ENCODE results near the gene SMAD4.
"Not testable (repeated sequence)": the region's sequence is repeated elsewhere in the genome, so short reads cannot be mapped to it uniquely, and the experiment has no call there.

The SMAD4 gene

GRCh38 chr18:51029694-51030536, at the start of gene SMAD4:
Gene SMAD4, plus strand, starts transcription at chr18:51030213. Its CDS starts 16,834 bp downstream, at chr18:51047047.
- peak; percentile 77 to 86 for ATAC-seq

GRCh38 chr18:50981381-50981780, 48.6 kb upstream of the SMAD4 start:
- ATAC-seq = no peak

GRCh38 chr18:50982086-50982801, 47.8 kb upstream of the SMAD4 start:
- no peak for ATAC-seq

GRCh38 chr18:50982802-50983179, 47.2 kb upstream of the SMAD4 start:
- ATAC-seq = no peak

GRCh38 chr18:50986360-50987087, 43.5 kb upstream of the SMAD4 start:
- ATAC-seq = no peak

- ATAC-seq = no peak
Observed at GRCh38 chr18:50987261-50987660, 42.8 kb upstream of the SMAD4 start.

- ATAC-seq = no peak
Observed at GRCh38 chr18:50989711-50990110, 40.3 kb upstream of the SMAD4 start.

- ATAC-seq = no peak
Observed at GRCh38 chr18:50992351-50992762, 37.7 kb upstream of the SMAD4 start.

GRCh38 chr18:50994031-50994430, 36.0 kb upstream of the SMAD4 start:
- ATAC-seq = no peak

- ATAC-seq = not testable (repeated sequence)
Observed at GRCh38 chr18:51003174-51003573, 26.8 kb upstream of the SMAD4 start.

GRCh38 chr18:51006061-51006818, 23.8 kb upstream of the SMAD4 start:
- ATAC-seq = no peak

- no peak for ATAC-seq
Observed at GRCh38 chr18:51006948-51007789, 22.8 kb upstream of the SMAD4 start.

- ATAC-seq = no peak
Observed at GRCh38 chr18:51007790-51008139, 22.2 kb upstream of the SMAD4 start.

- no peak for ATAC-seq
Observed at GRCh38 chr18:51009072-51009471, 20.9 kb upstream of the SMAD4 start.

GRCh38 chr18:51010218-51010617, 19.8 kb upstream of the SMAD4 start:
- ATAC-seq = no peak

GRCh38 chr18:51011709-51012108, 18.3 kb upstream of the SMAD4 start:
- no peak for ATAC-seq

- no peak for ATAC-seq
Observed at GRCh38 chr18:51012441-51012840, 17.6 kb upstream of the SMAD4 start.

- ATAC-seq = no peak
Observed at GRCh38 chr18:51013259-51013658, 16.8 kb upstream of the SMAD4 start.

- no peak for ATAC-seq
Observed at GRCh38 chr18:51017140-51017879, 12.7 kb upstream of the SMAD4 start.

GRCh38 chr18:51020536-51020935, 9.5 kb upstream of the SMAD4 start:
- ATAC-seq = no peak
